Caco-2 (cell line): Measurements from ENCODE around the gene DSCAML1. TPM values are rescaled to one million over a fixed set of nuclear protein-coding genes. Genes with fewer than 3 reads are reported as not detected.

Experiments
- BruUV-seq: library from RNA; stranded (reverse); fragments of 400-500 nt; replicated peaks from 2 replicates; lab custom pipeline; 2021; lab: Mats Ljungman, UMichigan
- CTCF ChIA-PET: fragments of 300-600 bp; sonication (Branson Sonifier 250); formaldehyde crosslinking; loops from one replicate; lab custom pipeline; 2022; ENCODE audit warnings: antibody characterized with exemption; lab: Charles Lee
- POLR2A ChIA-PET: fragments of 300-600 bp; sonication (Branson Sonifier 250); formaldehyde crosslinking; loops from one replicate; lab custom pipeline; 2022; ENCODE audit warnings: antibody characterized with exemption; lab: Charles Lee
- DNase-seq, 2 experiments: peaks; one replicate each; pipeline versions ENCODE4 v3.0.0 to v3.0.0-alpha.2; 2020 to 2022
- H3K27me3 ChIP-seq: replicated peaks from 2 replicates; pipeline ENCODE4 v1.6.0; 2011; ENCODE audit warnings: low read length; ENCODE audit not compliant: control insufficient read depth, insufficient read depth
- H3K36me3 ChIP-seq: 2 replicates; pipeline ENCODE4 v1.5.1; 2011; ENCODE audit warnings: low read length; ENCODE audit not compliant: control insufficient read depth, insufficient read depth
- H3K4me1 ChIP-seq: fragments of 250-450 bp; sonication (Bioruptor Pico); 2 replicates; pipeline ENCODE4 v1.5.1; 2020; ENCODE audit warnings: mild to moderate bottlenecking
- H3K4me3 ChIP-seq: 2 replicates; pipeline ENCODE4 v1.5.1; 2011; ENCODE audit warnings: low read depth, mild to moderate bottlenecking, control low read depth, low read length
- H3K9me3 ChIP-seq: fragments of 250-450 bp; sonication (Bioruptor Pico); 2 replicates; pipeline ENCODE4 v1.5.1; 2020; ENCODE audit warnings: mild to moderate bottlenecking, moderate library complexity
- H3K27ac Mint-ChIP-seq: one replicate; pipeline ENCODE4 v1.8.0; 2022; ENCODE audit warnings: mixed read lengths; ENCODE audit not compliant: unreplicated experiment
- H3K27me3 Mint-ChIP-seq: one replicate; pipeline ENCODE4 v1.8.0; 2022; ENCODE audit warnings: mixed read lengths; ENCODE audit not compliant: insufficient read depth, unreplicated experiment
- H3K36me3 Mint-ChIP-seq: one replicate; pipeline ENCODE4 v1.8.0; 2022; ENCODE audit warnings: mild to moderate bottlenecking, mixed read lengths; ENCODE audit not compliant: insufficient read depth, unreplicated experiment
- H3K4me1 Mint-ChIP-seq: one replicate; pipeline ENCODE4 v1.8.0; 2022; ENCODE audit warnings: low read depth, mixed read lengths; ENCODE audit not compliant: unreplicated experiment
- H3K4me3 Mint-ChIP-seq: one replicate; pipeline ENCODE4 v1.8.0; 2022; ENCODE audit warnings: mild to moderate bottlenecking, moderate library complexity, mixed read lengths; ENCODE audit not compliant: unreplicated experiment
- H3K9me3 Mint-ChIP-seq: one replicate; pipeline ENCODE4 v1.8.0; 2022; ENCODE audit warnings: mixed read lengths; ENCODE audit not compliant: unreplicated experiment
- intact Hi-C: fragments of 100-400 bp; cut with micrococcal nuclease; formaldehyde crosslinking; loops from one replicate; pipeline ENCODE4 v1.10.0; 2022; ENCODE audit not compliant: unreplicated experiment
- total RNA-seq: library from RNA; stranded (reverse); gene quantifications from 2 replicates; pipeline ENCODE4 v1.2.3, GENCODE V29; 2022
- TF ChIP-seq, protein P1 (sequence below), 2 experiments: fragments of 200-600 bp in 1 of 2; IDR thresholded peaks; 1 replicate in 1 of 2; 2 replicates in 1 of 2; pipeline versions ENCODE4 v1.5.1 to v1.8.0; 2011 to 2022; ENCODE audit warnings: antibody characterized with exemption in 1 of 2, control low read depth in 1 of 2, inconsistent platforms in 1 of 2, low read depth in 1 of 2, low read length in 1 of 2, mild to moderate bottlenecking in 1 of 2, moderate library complexity in 1 of 2; ENCODE audit not compliant: insufficient read depth in 1 of 2, severe bottlenecking in 1 of 2, unreplicated experiment in 1 of 2

DSCAML1 gene
- total RNA-seq, 1 experiment from 2014 or later, result not detected

DNA sequence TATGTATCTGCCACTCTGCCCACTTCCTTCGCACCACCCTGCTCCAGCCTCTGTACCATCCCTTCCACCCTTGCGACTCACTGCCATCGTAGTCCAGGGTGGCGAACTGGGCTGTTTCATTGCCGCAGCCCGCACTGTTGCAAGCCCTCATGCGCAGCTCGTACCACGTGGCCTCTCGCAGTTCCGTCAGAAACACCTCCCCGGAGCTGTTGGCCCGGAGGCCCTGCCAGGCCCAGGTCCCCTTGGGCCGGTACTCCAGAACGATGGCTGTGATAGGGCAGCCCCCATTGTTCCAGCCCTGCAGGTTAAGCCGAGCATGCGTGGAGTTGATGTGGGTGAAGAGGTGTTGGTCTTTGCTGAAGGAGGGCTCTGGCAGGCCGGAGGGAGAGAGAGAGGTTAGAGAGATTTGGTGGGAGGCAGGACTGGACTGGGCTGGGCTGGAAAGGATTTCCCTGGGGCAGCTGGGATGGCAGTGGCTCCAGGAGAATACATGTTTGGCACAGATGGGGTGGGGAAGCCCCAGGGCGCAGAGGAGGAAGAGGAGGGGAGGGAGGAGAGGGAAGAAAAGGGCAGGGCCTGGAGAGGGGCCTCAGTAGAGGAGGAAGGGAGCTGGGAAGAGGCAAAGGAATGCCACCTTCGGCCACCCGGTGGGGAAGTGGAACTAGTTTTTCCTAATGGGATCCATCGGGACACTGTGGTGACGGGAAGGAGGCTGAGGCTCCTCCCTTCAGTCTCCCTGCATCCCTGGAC, 359.8 kb downstream of the DSCAML1 start:
- H3K4me3 ChIP-seq, result no peak overlapping the region
- no TSS peak for BruUV-seq
- no peaks in the 10 kb centered on the region for H3K4me1 ChIP-seq
- ChIA-PET CTCF (interaction anchor here (2.1 kb wide), 1 partner anchor 11 kb away, joined by 6 read pairs; no protein-coding TSS in a partner anchor), POLR2A (no interaction called here)
- no peaks in the 10 kb centered on the region for H3K9me3 Mint-ChIP-seq
- H3K9me3 ChIP-seq, result no peaks in the 10 kb centered on the region
- no peak overlapping the region for H3K4me3 Mint-ChIP-seq
- TF ChIP-seq, protein P1, sequence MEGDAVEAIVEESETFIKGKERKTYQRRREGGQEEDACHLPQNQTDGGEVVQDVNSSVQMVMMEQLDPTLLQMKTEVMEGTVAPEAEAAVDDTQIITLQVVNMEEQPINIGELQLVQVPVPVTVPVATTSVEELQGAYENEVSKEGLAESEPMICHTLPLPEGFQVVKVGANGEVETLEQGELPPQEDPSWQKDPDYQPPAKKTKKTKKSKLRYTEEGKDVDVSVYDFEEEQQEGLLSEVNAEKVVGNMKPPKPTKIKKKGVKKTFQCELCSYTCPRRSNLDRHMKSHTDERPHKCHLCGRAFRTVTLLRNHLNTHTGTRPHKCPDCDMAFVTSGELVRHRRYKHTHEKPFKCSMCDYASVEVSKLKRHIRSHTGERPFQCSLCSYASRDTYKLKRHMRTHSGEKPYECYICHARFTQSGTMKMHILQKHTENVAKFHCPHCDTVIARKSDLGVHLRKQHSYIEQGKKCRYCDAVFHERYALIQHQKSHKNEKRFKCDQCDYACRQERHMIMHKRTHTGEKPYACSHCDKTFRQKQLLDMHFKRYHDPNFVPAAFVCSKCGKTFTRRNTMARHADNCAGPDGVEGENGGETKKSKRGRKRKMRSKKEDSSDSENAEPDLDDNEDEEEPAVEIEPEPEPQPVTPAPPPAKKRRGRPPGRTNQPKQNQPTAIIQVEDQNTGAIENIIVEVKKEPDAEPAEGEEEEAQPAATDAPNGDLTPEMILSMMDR (IDR thresholded peaks at IDR 0.05; ENCODE audit: insufficient read depth in 1 of 2, low read depth in 1 of 2, low read length in 1 of 2, severe bottlenecking in 1 of 2, unreplicated experiment in 1 of 2), result no peak
- no peak for DNase-seq
- H3K4me1 Mint-ChIP-seq, result no peaks in the 10 kb centered on the region
- H3K27ac Mint-ChIP-seq, result no peak overlapping the region
- no peaks in the 10 kb centered on the region for H3K36me3 Mint-ChIP-seq
- H3K27me3 Mint-ChIP-seq, result peaks cover 26% of the 10 kb centered on the region
- intact Hi-C loops, result no loop called here
- H3K27me3 ChIP-seq, result peaks cover 2% of the 10 kb centered on the region; the same call in 1 of the 2 replicates
- no peaks in the 10 kb centered on the region for H3K36me3 ChIP-seq

DNA sequence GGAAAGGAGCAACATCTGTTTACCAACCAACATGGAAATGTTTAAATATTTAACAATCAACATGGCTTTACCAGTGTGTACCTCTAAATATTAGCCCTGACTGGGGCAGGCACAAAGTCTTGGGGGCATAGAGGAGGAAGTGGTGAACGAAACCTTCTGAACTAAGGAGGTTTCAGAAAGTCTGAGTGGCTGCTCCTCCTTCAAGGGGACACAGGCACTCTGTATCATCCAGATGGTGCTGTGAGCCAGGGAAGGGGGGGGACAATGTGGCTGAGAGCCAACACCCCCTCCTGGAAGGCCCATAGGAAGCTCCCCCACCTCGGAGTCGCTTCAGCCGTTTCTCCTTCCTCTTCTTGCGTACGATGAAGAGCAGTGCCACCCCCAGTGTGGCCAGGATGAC, 361.7 kb downstream of the DSCAML1 start:
- no peak for DNase-seq
- no peak overlapping the region for H3K27ac Mint-ChIP-seq
- H3K4me3 Mint-ChIP-seq, result no peak overlapping the region
- no peaks in the 10 kb centered on the region for H3K36me3 Mint-ChIP-seq
- CTCF ChIA-PET, result no interaction called here
- TF ChIP-seq, protein P1 (IDR thresholded peaks at IDR 0.05; ENCODE audit: insufficient read depth in 1 of 2, low read depth in 1 of 2, low read length in 1 of 2, severe bottlenecking in 1 of 2, unreplicated experiment in 1 of 2), result no peak
- no peaks in the 10 kb centered on the region for H3K4me1 Mint-ChIP-seq
- POLR2A ChIA-PET, result no interaction called here
- no peaks in the 10 kb centered on the region for H3K36me3 ChIP-seq
- H3K27me3 ChIP-seq, result peaks cover 2% of the 10 kb centered on the region; the same call in 1 of the 2 replicates
- peaks cover 14% of the 10 kb centered on the region for H3K27me3 Mint-ChIP-seq
- no TSS peak for BruUV-seq
- intact Hi-C loops, result no loop called here
- no peaks in the 10 kb centered on the region for H3K9me3 ChIP-seq
- H3K9me3 Mint-ChIP-seq, result no peaks in the 10 kb centered on the region
- H3K4me1 ChIP-seq, result no peaks in the 10 kb centered on the region
- H3K4me3 ChIP-seq, result no peak overlapping the region

DNA sequence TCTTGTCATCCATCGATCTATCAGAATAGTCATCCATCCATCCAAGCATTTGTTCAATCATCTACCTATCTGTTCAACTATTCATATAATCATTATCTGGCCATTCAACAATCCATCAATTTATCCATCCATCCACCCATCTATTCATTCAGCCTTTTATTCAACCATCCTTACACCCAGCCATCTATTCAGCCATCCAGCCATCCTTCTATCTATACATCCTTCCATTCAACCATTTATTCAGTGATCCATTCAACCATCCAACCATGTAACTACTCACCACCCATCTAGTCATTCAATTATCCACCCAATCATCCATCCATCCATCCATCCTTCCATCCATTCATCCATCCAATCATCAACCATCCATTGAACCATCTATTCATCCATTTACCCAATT, 362.5 kb downstream of the DSCAML1 start:
- Mint-ChIP-seq H3K4me1 (no peaks in the 10 kb centered on the region), H3K27me3 (peaks cover 7% of the 10 kb centered on the region)
- POLR2A ChIA-PET, result no interaction called here

More for the DNA sequence above, 362.5 kb downstream of the DSCAML1 start:
- BruUV-seq, result no TSS peak
- intact Hi-C loops, result no loop called here
- TF ChIP-seq, protein P1 (IDR thresholded peaks at IDR 0.05; ENCODE audit: insufficient read depth in 1 of 2, low read depth in 1 of 2, low read length in 1 of 2, severe bottlenecking in 1 of 2, unreplicated experiment in 1 of 2), result no peak
- no peaks in the 10 kb centered on the region for H3K9me3 Mint-ChIP-seq
- no peak overlapping the region for H3K27ac Mint-ChIP-seq
- H3K27me3 ChIP-seq, result peaks cover 2% of the 10 kb centered on the region; the same call in 1 of the 2 replicates
- no peaks in the 10 kb centered on the region for H3K36me3 Mint-ChIP-seq
- H3K4me1 ChIP-seq, result no peaks in the 10 kb centered on the region
- no peaks in the 10 kb centered on the region for H3K9me3 ChIP-seq
- CTCF ChIA-PET, result no interaction called here
- H3K4me3 ChIP-seq, result no peak overlapping the region
- DNase-seq, result no peak
- H3K4me3 Mint-ChIP-seq, result no peak overlapping the region
- no peaks in the 10 kb centered on the region for H3K36me3 ChIP-seq
